Stimulated activated CD4-positive, alpha-beta T cell treated with anti-CD3 and anti-CD28 coated beads, Interleukin-15, amount 100 ng/mL, for 1 hour (primary cell): ENCODE results near the gene KLK6.
"Not testable (repeated sequence)": the region's sequence is repeated elsewhere in the genome, so short reads cannot be mapped to it uniquely, and the experiment has no call there.

Experiments
- DNase-seq, 2 donors: peaks; one replicate each; pipeline ENCODE4 v3.0.0-alpha.2; 2020; ENCODE audit warnings: low read depth in 1 of 2, low spot score in 1 of 2

Gene KLK6

GRCh38 chr19:50994129-50994528 lies 24.7 kb upstream of the KLK6 start:
- no peak for DNase-seq

GRCh38 chr19:50992666-50993035 lies 23.3 kb upstream of the KLK6 start:
- DNase-seq: no peak

- DNase-seq: not testable (repeated sequence)
These were observed 15.0 kb upstream of the KLK6 start for GRCh38 chr19:50984416-50984815.

DNA sequence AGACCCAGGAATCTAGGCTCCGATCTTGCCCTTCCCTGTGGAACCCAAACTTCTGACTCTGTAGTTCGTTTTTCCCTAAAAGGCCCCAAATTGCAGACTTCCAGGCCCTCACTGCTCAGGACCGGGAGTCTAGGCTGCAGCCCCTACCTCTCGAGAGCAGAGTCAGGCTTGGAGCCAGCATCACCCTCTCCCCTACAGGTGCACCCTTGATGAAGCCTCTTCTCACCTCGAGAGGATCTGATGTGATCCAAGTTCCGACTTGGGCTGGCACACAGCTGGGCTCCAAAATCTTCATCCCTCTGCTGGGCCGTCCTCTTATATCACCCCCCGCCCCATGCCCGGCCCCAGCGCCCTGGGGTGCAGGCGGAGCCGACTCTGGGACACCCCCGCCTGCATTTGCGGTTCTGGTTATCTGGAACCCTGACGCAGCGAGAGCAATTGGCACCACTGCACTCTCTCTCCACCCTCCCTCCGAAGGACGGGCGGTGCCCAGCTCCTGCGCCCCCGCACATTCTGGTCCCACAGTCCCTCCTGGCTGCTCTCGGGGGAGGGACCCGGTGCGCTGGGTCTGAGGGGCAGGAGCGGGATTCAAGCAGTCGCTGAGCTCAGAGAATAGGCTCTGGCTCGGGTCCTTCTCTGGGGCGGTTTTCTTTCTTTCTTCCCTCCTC lies 14.4 kb upstream of the KLK6 start, which contains the start of gene KLK7:
TSS of gene KLK7 (minus strand) at position 293 of the 668 bp plus-strand sequence. CDS start 1,518 bp downstream, outside the sequence.
- no peak for DNase-seq

GRCh38 chr19:50982186-50982585 lies 12.8 kb upstream of the KLK6 start:
- no peak for DNase-seq

DNA sequence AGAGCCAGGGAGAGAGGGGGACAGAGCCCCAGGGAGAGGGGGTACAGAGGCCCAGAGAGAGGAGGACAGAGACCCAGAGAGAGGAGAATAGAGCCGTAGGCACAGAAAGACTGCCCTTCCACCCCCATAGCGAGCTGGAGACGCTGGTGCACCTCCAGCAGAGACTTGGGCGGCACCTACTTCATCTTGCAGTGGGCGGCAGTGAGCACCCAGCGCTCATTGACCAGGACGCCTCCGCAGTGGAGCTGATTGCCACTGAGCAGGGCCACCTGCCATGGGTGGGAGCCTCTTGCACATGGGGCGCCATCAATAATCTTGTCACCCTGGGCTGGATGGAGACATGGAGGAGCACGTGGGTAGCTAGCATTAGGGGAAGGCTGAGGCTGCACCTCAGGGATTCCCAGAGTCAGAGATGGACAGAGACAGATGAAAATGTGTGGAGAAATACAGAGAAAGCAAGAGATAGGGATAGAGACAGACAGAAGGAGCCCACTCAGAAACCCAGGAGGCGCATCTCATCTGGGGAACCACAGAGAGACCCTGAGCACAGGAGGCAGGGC lies 12.3 kb upstream of the KLK6 start:
- no peak for DNase-seq

- no peak for DNase-seq
These were observed 10.8 kb upstream of the KLK6 start for GRCh38 chr19:50980208-50980607.

GRCh38 chr19:50979758-50980157 lies 10.4 kb upstream of the KLK6 start:
- DNase-seq: no peak

DNA sequence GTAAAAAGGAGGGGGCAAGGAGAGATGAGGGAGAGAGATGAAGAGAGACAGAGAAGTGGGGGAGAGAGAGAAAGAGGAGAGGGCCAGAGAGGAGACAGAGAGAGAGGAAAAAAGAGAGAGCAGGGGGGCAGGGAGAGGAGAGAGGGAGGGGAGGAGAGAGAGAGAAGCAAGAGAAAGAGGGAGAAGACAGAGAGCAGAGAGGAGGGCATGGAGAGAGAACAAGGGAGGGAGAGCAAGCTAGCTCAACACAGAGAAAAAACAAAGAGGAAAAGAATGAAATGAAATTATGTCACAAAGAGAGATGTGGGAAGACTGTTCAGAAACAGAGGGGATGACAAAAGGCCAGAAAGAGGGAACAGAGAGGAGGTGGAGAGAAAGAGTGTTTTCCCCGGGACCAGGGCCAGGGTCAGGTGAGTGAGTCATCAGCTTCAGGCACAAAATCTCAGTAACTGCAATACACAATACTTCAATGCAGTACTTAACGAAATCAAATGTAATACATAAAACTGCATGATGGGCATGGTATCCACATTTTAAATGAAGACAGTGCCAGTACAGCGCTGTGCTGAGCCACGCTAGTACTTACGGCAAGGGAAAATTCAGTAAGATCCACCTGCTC lies 9.5 kb upstream of the KLK6 start:
- no peak for DNase-seq

DNA sequence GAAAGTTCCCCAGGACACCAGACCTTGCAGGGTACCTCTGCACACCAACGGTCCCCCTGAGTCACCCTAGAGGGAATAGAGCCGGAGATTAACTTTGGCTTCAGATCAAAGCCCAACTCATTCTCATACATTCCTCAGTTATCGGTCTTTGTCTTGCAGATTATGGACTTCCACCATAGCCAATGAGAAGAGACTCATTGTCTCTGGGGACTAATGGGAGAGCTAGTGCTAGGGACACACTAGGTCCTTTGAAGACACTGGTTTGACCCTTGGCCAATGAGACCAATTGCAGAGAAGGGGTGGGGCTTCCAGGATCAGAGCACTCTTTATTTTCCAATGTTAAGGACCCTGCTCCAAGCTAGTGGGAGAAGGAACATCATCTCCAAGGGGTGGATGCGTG lies 8.2 kb upstream of the KLK6 start:
- DNase-seq: no peak

DNA sequence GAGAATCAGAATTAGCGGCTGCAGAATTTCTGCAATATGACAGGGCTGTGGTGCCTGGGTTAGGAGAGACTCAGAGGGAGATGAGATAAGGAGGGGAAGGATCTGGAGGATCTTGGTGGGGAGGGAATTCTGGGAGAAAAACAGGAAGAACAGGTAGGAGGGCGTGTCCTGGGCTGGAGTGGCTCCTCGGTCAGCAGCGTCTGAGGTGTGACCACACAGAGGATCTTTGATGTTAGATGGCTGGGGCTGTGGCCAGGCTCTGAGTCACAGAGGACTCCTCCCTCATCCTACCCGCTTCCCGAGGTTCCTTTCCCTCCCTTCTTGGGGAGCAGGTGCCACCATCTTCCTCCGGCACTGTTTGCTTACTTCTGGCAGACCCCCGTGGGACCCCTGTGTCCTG lies 6.4 kb upstream of the KLK6 start:
- no peak for DNase-seq

- no peak for DNase-seq
These were observed 5.5 kb upstream of the KLK6 start for GRCh38 chr19:50974702-50975556.

DNA sequence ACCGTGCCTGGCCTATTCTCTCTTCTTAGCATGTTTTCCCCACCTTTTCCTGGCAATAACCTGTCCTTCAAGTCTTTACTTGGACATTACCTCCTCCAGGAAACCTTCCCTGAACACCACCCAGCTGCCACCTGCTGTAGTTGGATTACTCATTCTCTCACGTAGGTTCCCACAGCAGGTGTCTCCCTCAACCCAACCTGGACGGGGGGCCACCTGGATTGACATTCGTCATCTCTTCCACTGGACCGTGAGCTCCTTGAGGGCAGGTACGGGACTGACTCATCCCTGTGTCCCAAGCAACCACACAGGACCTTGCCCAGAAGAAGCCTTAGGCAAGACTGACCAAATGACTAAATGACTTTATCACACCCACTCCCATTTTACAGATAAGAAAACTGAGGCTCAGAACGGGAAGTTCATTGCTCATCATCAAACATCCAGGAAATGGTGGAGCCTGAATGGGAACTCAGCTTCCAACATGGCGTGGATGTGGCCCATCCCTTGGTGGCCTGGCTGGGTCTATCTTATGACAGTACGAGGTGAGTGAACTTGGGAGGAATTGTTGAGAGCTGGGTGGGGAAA lies 3.5 kb upstream of the KLK6 start:
- no peak for DNase-seq

- not testable (repeated sequence) for DNase-seq
These were observed 419 bp upstream of the KLK6 start for GRCh38 chr19:50969810-50970209.

GRCh38 chr19:50968716-50969412 lies 527 bp downstream of the KLK6 start:
- DNase-seq: no peak

- DNase-seq: no peak
These were observed 1.3 kb downstream of the KLK6 start for GRCh38 chr19:50967929-50968715.

GRCh38 chr19:50964266-50964665 lies 5.1 kb downstream of the KLK6 start:
- no peak for DNase-seq

GRCh38 chr19:50963381-50963780 lies 6.0 kb downstream of the KLK6 start:
- DNase-seq: no peak

DNA sequence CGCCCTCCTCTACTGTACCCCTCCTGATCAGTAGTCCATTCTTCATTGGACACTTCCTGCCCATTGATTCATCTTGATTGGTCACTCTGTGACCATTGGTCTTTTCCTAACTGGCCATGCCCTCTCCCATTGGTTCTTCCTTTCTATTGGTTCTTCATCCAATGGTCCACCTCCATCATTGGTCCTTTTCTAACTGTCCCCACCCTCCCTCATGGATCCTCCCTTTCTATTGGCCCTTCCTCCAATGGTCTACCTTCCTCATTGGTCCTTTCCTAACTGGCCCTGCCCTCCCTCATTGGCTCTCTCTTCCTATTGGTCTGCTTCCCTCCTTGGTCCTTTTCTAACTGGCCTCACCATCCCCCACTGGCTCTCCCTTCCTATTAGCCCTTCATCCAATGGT lies 7.1 kb downstream of the KLK6 start:
- no peak for DNase-seq
